NK-92 (cell line): ENCODE results near the gene GPR183.
"Not testable (repeated sequence)": the region's sequence is repeated elsewhere in the genome, so short reads cannot be mapped to it uniquely, and the experiment has no call there.

ENCODE experiments used
- DNase-seq: peaks from one replicate; lab custom pipeline; 2025; ENCODE audit not compliant: unreplicated experiment; lab: John Stamatoyannopoulos, UW

Gene GPR183

GRCh38 chr13:99250982-99251825 is 56.0 kb downstream of the GPR183 start:
- DNase-seq = no peak

GRCh38 chr13:99249606-99250005 is 57.6 kb downstream of the GPR183 start:
- DNase-seq = not testable (repeated sequence)

- not testable (repeated sequence) for DNase-seq
Observed at GRCh38 chr13:99249178-99249577, 58.0 kb downstream of the GPR183 start.

DNA sequence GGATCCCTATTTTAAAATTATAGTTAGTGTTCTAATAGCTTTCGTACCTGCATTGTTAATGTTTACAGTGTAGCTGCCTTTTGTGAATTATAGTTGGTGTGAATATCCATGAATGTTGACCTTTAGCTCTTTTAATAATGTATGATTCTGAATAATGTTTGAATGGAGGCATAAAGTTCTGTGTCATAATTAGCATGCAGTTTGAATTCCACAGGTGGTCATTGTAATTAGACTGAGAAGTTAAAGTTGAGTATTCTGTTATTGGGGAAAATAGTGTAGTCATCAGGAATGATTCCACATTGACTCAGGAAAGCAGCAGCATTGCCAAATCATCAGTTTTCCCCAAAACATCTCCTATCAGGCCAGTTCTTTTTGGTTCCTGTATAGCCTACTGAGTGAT is 61.1 kb downstream of the GPR183 start:
- no peak for DNase-seq
